ENCODE measurements around the gene FAM107B. TPM values are rescaled to one million over a fixed set of nuclear protein-coding genes. Genes with fewer than 3 reads are reported as not detected.

The FAM107B gene
- total and polyA plus RNA-seq, 2 of the 4 experiments (the other 2 are of a cell fraction) = 26.4 to 27.1 TPM

DNA sequence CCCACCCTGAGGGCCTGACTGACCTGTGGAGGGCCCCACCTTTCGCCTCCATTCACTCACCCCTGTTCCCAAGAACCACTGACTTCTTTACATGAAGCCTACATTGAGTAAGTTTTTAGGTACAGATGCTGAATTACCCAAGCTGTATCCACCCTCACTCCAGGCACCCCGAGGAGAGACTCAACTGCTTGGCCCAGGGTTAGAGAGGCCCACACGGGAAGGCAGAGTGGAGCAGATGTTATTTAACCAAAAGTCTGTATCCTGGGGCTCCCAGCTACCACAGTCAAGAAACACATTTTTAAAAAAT, 230.8 kb downstream of the FAM107B start:
- Histone ChIP-seq H3K27ac (ENCODE audit: insufficient read depth, low read length) (no peak overlapping the region), H2AK5ac (ENCODE audit: low read depth, low read length) (no peak overlapping the region), H3K9me1 (ENCODE audit: insufficient read depth, low read length) (peaks cover 57% of the 10 kb centered on the region), H3K79me1 (ENCODE audit: low read depth in 1 of 2, low read length in 2 of 2) (peaks cover 70 to 92% of the 10 kb centered on the region in 2 experiments), H3K36me3 (ENCODE audit: control insufficient read depth, insufficient read depth, low read length) (peaks cover 35% of the 10 kb centered on the region), H4K20me1 (ENCODE audit: insufficient read depth, low read length) (peaks cover 54% of the 10 kb centered on the region), H3K4me1 (ENCODE audit: control insufficient read depth, insufficient read depth, low read length) (peaks cover 29% of the 10 kb centered on the region), H3K9me3 (ENCODE audit: control insufficient read depth, insufficient read depth, low read length) (no peaks in the 10 kb centered on the region), H3K27me3 (ENCODE audit: control insufficient read depth, insufficient read depth, low read length) (no peaks in the 10 kb centered on the region), H3K56ac (ENCODE audit: extremely low read depth, insufficient read depth, low read length) (no peak overlapping the region), H3K18ac (ENCODE audit: low read depth, low read length) (peak overlapping the region; percentile 27; the same call in 1 of the 2 replicates), H3K14ac (replicated peaks; ENCODE audit: low read depth, low read length) (peak overlapping the region; percentile 12), H2BK5ac (ENCODE audit: low read depth, low read length, poor library complexity, severe bottlenecking) (no peak overlapping the region), H2BK15ac (ENCODE audit: low read depth, low read length) (no peak overlapping the region), H3K4me3 (ENCODE audit: insufficient read depth, low read depth, low read length) (no peak overlapping the region), H3K23ac (ENCODE audit: low read depth, low read length) (no peak overlapping the region), H3K9ac (ENCODE audit: low read depth, low read length) (no peak overlapping the region), H2AFZ (replicated peaks; ENCODE audit: low read length, poor library complexity) (no peak overlapping the region), H2BK120ac (ENCODE audit: low read depth, low read length) (no peak overlapping the region), H4K8ac (ENCODE audit: low read depth in 2 of 2, low read length in 2 of 2) (peak overlapping the region in 1 of 2 experiments; percentile 40; a peak in 2 of 4 replicates), H3K4me2 (ENCODE audit: low read depth, low read length) (no peak overlapping the region), H2AK9ac (replicated peaks; ENCODE audit: low read depth, low read length, poor library complexity) (no peak overlapping the region), H4K5ac (ENCODE audit: low read depth, low read length) (no peak overlapping the region; the same call in 1 of the 2 replicates), H4K91ac (ENCODE audit: insufficient read depth, low read depth, low read length) (0 out of 2 replicates have a peak overlapping the region, but pooled peaks have one; percentile 15), H3K4ac (ENCODE audit: low read depth, low read length) (no peak overlapping the region; the same call in 1 of the 2 replicates), H2BK20ac (ENCODE audit: low read depth, low read length) (no peak overlapping the region)
- in situ Hi-C loops (cut with MboI; ENCODE audit: low sequenced_read_pairs) = no loop called here
- dilution Hi-C loops (cut with HindIII; ENCODE audit: low sequenced_read_pairs, unreplicated experiment) = no loop called here
- intact Hi-C loops (cut with micrococcal nuclease) = no loop called here
- WGBS, 2 experiments (ENCODE audit: extremely low coverage in 2 of 2, insufficient read length in 1 of 2) = no CpG with 5 or more reads among the region's 3 CpGs
- BruUV-seq (replicated peaks) = no TSS peak
- ChIA-PET CTCF (no interaction called here), POLR2A (ENCODE audit: unreplicated experiment) (no interaction called here)
- TF ChIP-seq, protein P1, sequence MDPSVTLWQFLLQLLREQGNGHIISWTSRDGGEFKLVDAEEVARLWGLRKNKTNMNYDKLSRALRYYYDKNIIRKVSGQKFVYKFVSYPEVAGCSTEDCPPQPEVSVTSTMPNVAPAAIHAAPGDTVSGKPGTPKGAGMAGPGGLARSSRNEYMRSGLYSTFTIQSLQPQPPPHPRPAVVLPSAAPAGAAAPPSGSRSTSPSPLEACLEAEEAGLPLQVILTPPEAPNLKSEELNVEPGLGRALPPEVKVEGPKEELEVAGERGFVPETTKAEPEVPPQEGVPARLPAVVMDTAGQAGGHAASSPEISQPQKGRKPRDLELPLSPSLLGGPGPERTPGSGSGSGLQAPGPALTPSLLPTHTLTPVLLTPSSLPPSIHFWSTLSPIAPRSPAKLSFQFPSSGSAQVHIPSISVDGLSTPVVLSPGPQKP (IDR thresholded peaks at IDR 0.05; ENCODE audit: borderline replicate concordance, low read depth, low read length) = no peak
- TF ChIP-seq FOS (IDR thresholded peaks at IDR 0.05; ENCODE audit: low read depth, low read length) (no peak), MAZ (IDR thresholded peaks at IDR 0.05; ENCODE audit: borderline replicate concordance, low read depth, low read length) (no peak), CHD1 (IDR thresholded peaks at IDR 0.05; ENCODE audit: low read depth, low read length) (no peak), POLR2A (IDR thresholded peaks at IDR 0.05; ENCODE audit: low read depth, low read length) (no peak), MAFK (IDR thresholded peaks at IDR 0.05; ENCODE audit: low read depth, low read length) (no peak), RCOR1 (IDR thresholded peaks at IDR 0.05; ENCODE audit: insufficient replicate concordance, low read length) (no peak), RFX5 (IDR thresholded peaks at IDR 0.05; ENCODE audit: low read depth, low read length) (no peak), BHLHE40 (IDR thresholded peaks at IDR 0.05; ENCODE audit: low read depth, low read length) (no peak), MXI1 (IDR thresholded peaks at IDR 0.05; ENCODE audit: borderline replicate concordance, low read depth, low read length) (no peak), CEBPB (IDR thresholded peaks at IDR 0.05; ENCODE audit: low read depth, low read length) (no peak), NFE2L2 (IDR thresholded peaks at IDR 0.05; ENCODE audit: low read depth, low read length) (no peak), SMC3 (IDR thresholded peaks at IDR 0.05; ENCODE audit: low read depth, low read length) (no peak), RAD21 (IDR thresholded peaks at IDR 0.05; ENCODE audit: low read length) (no peak)
- TF ChIP-seq, protein P2, sequence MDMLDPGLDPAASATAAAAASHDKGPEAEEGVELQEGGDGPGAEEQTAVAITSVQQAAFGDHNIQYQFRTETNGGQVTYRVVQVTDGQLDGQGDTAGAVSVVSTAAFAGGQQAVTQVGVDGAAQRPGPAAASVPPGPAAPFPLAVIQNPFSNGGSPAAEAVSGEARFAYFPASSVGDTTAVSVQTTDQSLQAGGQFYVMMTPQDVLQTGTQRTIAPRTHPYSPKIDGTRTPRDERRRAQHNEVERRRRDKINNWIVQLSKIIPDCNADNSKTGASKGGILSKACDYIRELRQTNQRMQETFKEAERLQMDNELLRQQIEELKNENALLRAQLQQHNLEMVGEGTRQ (IDR thresholded peaks at IDR 0.05; ENCODE audit: low read depth, low read length) = no peak
- TF ChIP-seq, protein P3, sequence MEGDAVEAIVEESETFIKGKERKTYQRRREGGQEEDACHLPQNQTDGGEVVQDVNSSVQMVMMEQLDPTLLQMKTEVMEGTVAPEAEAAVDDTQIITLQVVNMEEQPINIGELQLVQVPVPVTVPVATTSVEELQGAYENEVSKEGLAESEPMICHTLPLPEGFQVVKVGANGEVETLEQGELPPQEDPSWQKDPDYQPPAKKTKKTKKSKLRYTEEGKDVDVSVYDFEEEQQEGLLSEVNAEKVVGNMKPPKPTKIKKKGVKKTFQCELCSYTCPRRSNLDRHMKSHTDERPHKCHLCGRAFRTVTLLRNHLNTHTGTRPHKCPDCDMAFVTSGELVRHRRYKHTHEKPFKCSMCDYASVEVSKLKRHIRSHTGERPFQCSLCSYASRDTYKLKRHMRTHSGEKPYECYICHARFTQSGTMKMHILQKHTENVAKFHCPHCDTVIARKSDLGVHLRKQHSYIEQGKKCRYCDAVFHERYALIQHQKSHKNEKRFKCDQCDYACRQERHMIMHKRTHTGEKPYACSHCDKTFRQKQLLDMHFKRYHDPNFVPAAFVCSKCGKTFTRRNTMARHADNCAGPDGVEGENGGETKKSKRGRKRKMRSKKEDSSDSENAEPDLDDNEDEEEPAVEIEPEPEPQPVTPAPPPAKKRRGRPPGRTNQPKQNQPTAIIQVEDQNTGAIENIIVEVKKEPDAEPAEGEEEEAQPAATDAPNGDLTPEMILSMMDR (conservative IDR thresholded peaks at IDR 0.05; ENCODE audit: low read depth, low read length) = no peak
- DNase-seq = no peak
- no peak for ATAC-seq (ENCODE audit: low read depth)

All from IMR-90 (cell line).